ENCODE measurements around the gene TSPEAR.

GRCh38 chr21:44722731-44723130, 11.4 kb upstream of the TSPEAR start:
- no peak for TF ChIP-seq CTCF (IDR thresholded peaks at IDR 0.05)
- no peak for TF ChIP-seq POLR2A (IDR thresholded peaks at IDR 0.05)

Measured in testis (tissue), 2 donors.